H9 (cell line): ENCODE measurements around the gene ANKRD2. TPM values are rescaled to one million over a fixed set of nuclear protein-coding genes. Genes with fewer than 3 reads are reported as not detected.

Experiments used
- DNase-seq: peaks from one replicate; pipeline ENCODE4 v3.0.0-alpha.2; 2017
- H2AFZ ChIP-seq: one replicate; pipeline ENCODE4 v1.6.1; 2013; ENCODE audit warnings: mild to moderate bottlenecking, low read length, control low read depth, moderate library complexity
- H2AK5ac ChIP-seq: 2 replicates; pipeline ENCODE4 v1.6.1; 2013; ENCODE audit warnings: low read length, control low read depth, mixed read lengths; ENCODE audit not compliant: insufficient read length
- H2BK120ac ChIP-seq: one replicate; pipeline ENCODE4 v1.6.1; 2013; ENCODE audit warnings: low read depth, mild to moderate bottlenecking, low read length, control low read depth, inconsistent platforms; ENCODE audit not compliant: poor library complexity, severe bottlenecking
- H2BK12ac ChIP-seq: 2 replicates; pipeline ENCODE4 v1.6.1; 2013; ENCODE audit warnings: low read length, control low read depth, mixed read lengths, low read depth; ENCODE audit not compliant: insufficient read length
- H2BK15ac ChIP-seq: 2 replicates; pipeline ENCODE4 v1.6.1; 2013; ENCODE audit warnings: low read depth, low read length, control low read depth
- H2BK20ac ChIP-seq: one replicate; pipeline ENCODE4 v1.6.1; 2013; ENCODE audit warnings: low read depth, mild to moderate bottlenecking, low read length, control low read depth, inconsistent platforms; ENCODE audit not compliant: poor library complexity, severe bottlenecking
- H2BK5ac ChIP-seq: 2 replicates; pipeline ENCODE4 v1.6.1; 2013; ENCODE audit warnings: low read length, control low read depth, mixed read lengths; ENCODE audit not compliant: insufficient read length
- H3K14ac ChIP-seq: 2 replicates; pipeline ENCODE4 v1.6.1; 2013; ENCODE audit warnings: low read length, control low read depth; ENCODE audit not compliant: insufficient read depth
- H3K18ac ChIP-seq: 2 replicates; pipeline ENCODE4 v1.6.1; 2013; ENCODE audit warnings: low read depth, mild to moderate bottlenecking, mixed read lengths, low read length, control low read depth; ENCODE audit not compliant: insufficient read length
- H3K23ac ChIP-seq: 2 replicates; pipeline ENCODE4 v1.6.1; 2013; ENCODE audit warnings: low read length, control low read depth, mixed read lengths, low read depth; ENCODE audit not compliant: insufficient read length
- H3K23me2 ChIP-seq: 2 replicates; pipeline ENCODE4 v1.6.1; 2013; ENCODE audit warnings: low read depth, mild to moderate bottlenecking, mixed read lengths, low read length, control low read depth; ENCODE audit not compliant: insufficient read length, poor library complexity, severe bottlenecking
- H3K27ac ChIP-seq: 2 replicates; pipeline ENCODE4 v1.5.1; 2013; ENCODE audit warnings: low read length, control low read depth, mixed read lengths, low read depth; ENCODE audit not compliant: insufficient read length
- H3K27me3 ChIP-seq: 2 replicates; pipeline ENCODE4 v1.6.1; 2013; ENCODE audit warnings: low read length, control low read depth, inconsistent platforms; ENCODE audit not compliant: insufficient read depth
- H3K4ac ChIP-seq: 2 replicates; pipeline ENCODE4 v1.6.1; 2013; ENCODE audit warnings: low read depth, mild to moderate bottlenecking, control low read depth, inconsistent platforms, low read length, moderate library complexity
- H3K4me1 ChIP-seq: 2 replicates; pipeline ENCODE4 v1.6.1; 2013; ENCODE audit warnings: low read length, control low read depth, inconsistent platforms; ENCODE audit not compliant: insufficient read depth
- H3K4me2 ChIP-seq: 2 replicates; pipeline ENCODE4 v1.6.1; 2013; ENCODE audit warnings: low read length, control low read depth, mixed read lengths; ENCODE audit not compliant: insufficient read length, insufficient read depth
- H3K56ac ChIP-seq: 2 replicates; pipeline ENCODE4 v1.6.1; 2013; ENCODE audit warnings: low read depth, mild to moderate bottlenecking, mixed read lengths, low read length, control low read depth; ENCODE audit not compliant: insufficient read length
- H3K79me1 ChIP-seq: 2 replicates; pipeline ENCODE4 v1.6.1; 2013; ENCODE audit warnings: low read depth, mild to moderate bottlenecking, moderate library complexity, low read length, control low read depth, inconsistent platforms; ENCODE audit not compliant: insufficient read depth, poor library complexity, severe bottlenecking
- H3K79me2 ChIP-seq: 2 replicates; pipeline ENCODE4 v1.6.1; 2013; ENCODE audit warnings: low read length, control low read depth, inconsistent platforms; ENCODE audit not compliant: insufficient read depth
- H3K9ac ChIP-seq: 2 replicates; pipeline ENCODE4 v1.6.1; 2013; ENCODE audit warnings: low read length, control low read depth, mixed read lengths; ENCODE audit not compliant: insufficient read length; ENCODE audit errors: extremely low read depth
- H3K9me3 ChIP-seq: one replicate; pipeline ENCODE4 v1.6.1; 2013; ENCODE audit warnings: low read depth, low read length, inconsistent platforms; ENCODE audit not compliant: control insufficient read depth
- H3T11ph ChIP-seq: one replicate; pipeline ENCODE4 v1.6.1; 2013; ENCODE audit warnings: mild to moderate bottlenecking, low read length, control low read depth, inconsistent platforms
- H4K20me1 ChIP-seq: one replicate; pipeline ENCODE4 v1.6.1; 2013; ENCODE audit not compliant: control insufficient read depth, insufficient read length, insufficient read depth
- H4K5ac ChIP-seq: 2 replicates; pipeline ENCODE4 v1.6.1; 2013; ENCODE audit warnings: low read depth, mild to moderate bottlenecking, mixed read lengths, low read length, control low read depth; ENCODE audit not compliant: insufficient read length
- H4K8ac ChIP-seq: replicated peaks from 2 replicates; pipeline ENCODE4 v1.6.1; 2013; ENCODE audit warnings: low read length, control low read depth, mixed read lengths, low read depth; ENCODE audit not compliant: insufficient read length
- H4K91ac ChIP-seq: 2 replicates; pipeline ENCODE4 v1.6.1; 2013; ENCODE audit warnings: low read depth, mild to moderate bottlenecking, moderate library complexity, mixed read lengths, low read length, control low read depth; ENCODE audit not compliant: insufficient read length
- H3K27ac Mint-ChIP-seq, 3 experiments: 2 replicates in 2 of 3; 3 replicates in 1 of 3; pipeline ENCODE4 v1.8.0; 2020 to 2021; ENCODE audit warnings: mixed read lengths in 3 of 3, mild to moderate bottlenecking in 1 of 3, moderate library complexity in 1 of 3
- H3K27me3 Mint-ChIP-seq: 2 replicates; pipeline ENCODE4 v1.8.0; 2021; ENCODE audit warnings: low read depth, mild to moderate bottlenecking, moderate library complexity, mixed read lengths
- H3K36me3 Mint-ChIP-seq, 3 experiments: 2 replicates in 2 of 3; 3 replicates in 1 of 3; pipeline ENCODE4 v1.8.0; 2020 to 2021; ENCODE audit warnings: low read depth in 3 of 3, mixed read lengths in 3 of 3; ENCODE audit not compliant: insufficient read depth in 1 of 3
- H3K4me1 Mint-ChIP-seq, 2 experiments: 2 replicates each; pipeline ENCODE4 v1.8.0; 2020; ENCODE audit warnings: mixed read lengths in 2 of 2
- H3K4me3 Mint-ChIP-seq, 2 experiments: 2 replicates in 1 of 2; 3 replicates in 1 of 2; pipeline ENCODE4 v1.8.0; 2020 to 2021; ENCODE audit warnings: mild to moderate bottlenecking in 2 of 2, mixed read lengths in 2 of 2, moderate library complexity in 1 of 2
- H3K9me3 Mint-ChIP-seq, 2 experiments: 2 replicates in 1 of 2; 3 replicates in 1 of 2; pipeline ENCODE4 v1.8.0; 2020; ENCODE audit warnings: mild to moderate bottlenecking in 2 of 2, mixed read lengths in 2 of 2, moderate library complexity in 1 of 2
- WGBS: extraction: QIAGEN DNeasy Blood & Tissue Kit; methylation state at CpG from one replicate; pipeline ENCODE4 v1.1.7; 2013; ENCODE audit warnings: missing lambda C conversion rate, low lambda C conversion rate, mixed read lengths; ENCODE audit not compliant: insufficient read length; ENCODE audit errors: extremely low coverage; 5-methylcytosine and 5-hydroxymethylcytosine counted together
- total RNA-seq: library from RNA; stranded (reverse); gene quantifications from 2 replicates; pipeline ENCODE4 v1.2.1, GENCODE V29; 2021
- TF ChIP-seq, protein P1 (sequence below): fragments of 200-600 bp; sonication (generic); conservative IDR thresholded peaks from 3 replicates; pipeline ENCODE4 v1.8.0; 2021; ENCODE audit warnings: antibody characterized with exemption, mild to moderate bottlenecking

The ANKRD2 gene
- total RNA-seq, 1 experiment from 2014 or later: not detected

DNA sequence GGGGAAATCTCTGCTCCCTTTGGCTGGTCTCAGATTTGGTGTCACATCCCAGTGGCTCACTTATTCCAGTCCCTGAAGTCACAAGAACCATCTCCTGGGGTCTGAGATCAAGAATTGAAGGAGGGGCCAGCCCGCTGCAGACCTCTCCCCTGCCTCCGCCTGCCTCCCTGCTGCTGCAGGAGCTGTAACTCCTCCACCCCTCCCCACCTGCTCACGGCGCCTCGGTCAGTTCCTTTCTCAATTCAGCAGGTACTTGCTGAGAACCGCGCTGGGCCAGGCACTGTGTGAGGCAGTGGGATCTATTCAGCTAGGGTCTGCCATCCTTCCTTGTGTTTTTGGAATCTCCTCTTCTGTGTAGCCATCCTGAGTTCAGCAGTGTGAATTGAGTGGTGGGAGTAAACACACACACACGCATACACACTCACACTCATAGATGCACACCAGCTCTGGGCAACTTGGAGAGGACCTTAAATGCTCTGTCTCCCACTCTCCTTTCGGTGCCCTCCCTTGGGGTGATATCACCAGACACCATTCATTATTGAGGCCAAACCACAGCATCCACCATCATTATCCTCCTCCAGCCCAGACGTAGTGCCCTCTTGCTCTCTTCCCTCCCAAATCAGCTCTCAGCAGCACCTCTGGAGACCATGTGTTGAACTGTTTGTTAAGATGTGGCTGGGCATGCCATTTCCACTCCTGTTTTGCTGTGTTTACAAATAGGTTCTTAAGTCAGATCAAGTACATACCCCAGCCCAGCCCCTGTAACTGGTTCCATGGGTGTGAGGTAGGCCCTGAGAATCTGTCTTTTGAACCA lies 22.0 kb upstream of the ANKRD2 start:
- H3T11ph ChIP-seq: no peak overlapping the region
- H4K8ac ChIP-seq: no peak overlapping the region
- no peak overlapping the region for H3K27ac ChIP-seq
- H3K4me2 ChIP-seq: peak overlapping the region; percentile 7
- no peaks in the 10 kb centered on the region for H3K27me3 ChIP-seq
- H3K79me1 ChIP-seq: no peaks in the 10 kb centered on the region
- H2BK120ac ChIP-seq: no peak overlapping the region
- 0 out of 2 replicates have a peak overlapping the region, but pooled peaks have one; percentile 36 for H3K14ac ChIP-seq
- H3K9me3 ChIP-seq: no peaks in the 10 kb centered on the region
- peaks cover 6% of the 10 kb centered on the region; the same call in 1 of the 2 replicates for H3K4me1 ChIP-seq
- Mint-ChIP-seq H3K4me1 (peaks cover 31 to 43% of the 10 kb centered on the region in 2 experiments), H3K27me3 (no peaks in the 10 kb centered on the region), H3K4me3 (peak overlapping the region in 1 of 2 experiments; percentile 14; a peak in 1 of 5 replicates), H3K36me3 (peaks cover 2 to 8% (median 4%) of the 10 kb centered on the region in 3 experiments; a peak in 5 of 7 replicates), H3K9me3 (peaks cover 0 to 3% of the 10 kb centered on the region in 2 experiments; a peak in 2 of 5 replicates), H3K27ac (peak overlapping the region in 2 of 3 experiments; percentile 66 to 87; a peak in 5 of 7 replicates)
- DNase-seq: peak; percentile 76
- TF ChIP-seq, protein P1, sequence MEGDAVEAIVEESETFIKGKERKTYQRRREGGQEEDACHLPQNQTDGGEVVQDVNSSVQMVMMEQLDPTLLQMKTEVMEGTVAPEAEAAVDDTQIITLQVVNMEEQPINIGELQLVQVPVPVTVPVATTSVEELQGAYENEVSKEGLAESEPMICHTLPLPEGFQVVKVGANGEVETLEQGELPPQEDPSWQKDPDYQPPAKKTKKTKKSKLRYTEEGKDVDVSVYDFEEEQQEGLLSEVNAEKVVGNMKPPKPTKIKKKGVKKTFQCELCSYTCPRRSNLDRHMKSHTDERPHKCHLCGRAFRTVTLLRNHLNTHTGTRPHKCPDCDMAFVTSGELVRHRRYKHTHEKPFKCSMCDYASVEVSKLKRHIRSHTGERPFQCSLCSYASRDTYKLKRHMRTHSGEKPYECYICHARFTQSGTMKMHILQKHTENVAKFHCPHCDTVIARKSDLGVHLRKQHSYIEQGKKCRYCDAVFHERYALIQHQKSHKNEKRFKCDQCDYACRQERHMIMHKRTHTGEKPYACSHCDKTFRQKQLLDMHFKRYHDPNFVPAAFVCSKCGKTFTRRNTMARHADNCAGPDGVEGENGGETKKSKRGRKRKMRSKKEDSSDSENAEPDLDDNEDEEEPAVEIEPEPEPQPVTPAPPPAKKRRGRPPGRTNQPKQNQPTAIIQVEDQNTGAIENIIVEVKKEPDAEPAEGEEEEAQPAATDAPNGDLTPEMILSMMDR: no peak; the same call in 2 of the 3 replicates
- H2BK15ac ChIP-seq: no peak overlapping the region
- no peak overlapping the region for H3K23ac ChIP-seq
- H4K91ac ChIP-seq: no peak overlapping the region
- H2AK5ac ChIP-seq: no peak overlapping the region
- H2BK20ac ChIP-seq: no peak overlapping the region
- H4K5ac ChIP-seq: peak overlapping the region; percentile 1
- no peak overlapping the region for H2BK5ac ChIP-seq
- H3K23me2 ChIP-seq: no peaks in the 10 kb centered on the region
- WGBS: no CpG with 5 or more reads among the region's 10 CpGs
- H2AFZ ChIP-seq: no peak overlapping the region
- no peak overlapping the region for H3K9ac ChIP-seq
- H3K4ac ChIP-seq: no peak overlapping the region
- H2BK12ac ChIP-seq: no peak overlapping the region
- H4K20me1 ChIP-seq: no peaks in the 10 kb centered on the region
- no peaks in the 10 kb centered on the region; the same call in 1 of the 2 replicates for H3K79me2 ChIP-seq
- no peak overlapping the region for H3K56ac ChIP-seq
- H3K18ac ChIP-seq: peak overlapping the region; percentile 13
